H1 (cell line): Measurements from ENCODE around the gene CHRD. TPM values are rescaled to one million over a fixed set of nuclear protein-coding genes. Genes with fewer than 3 reads are reported as not detected.

Source experiments
- CTCF ChIA-PET: fragments of 300-600 bp; sonication (Branson Sonifier 250); formaldehyde crosslinking; loops from one replicate; lab custom pipeline; 2021; ENCODE audit not compliant: partially characterized antibody; lab: Charles Lee
- POLR2A ChIA-PET: fragments of 300-600 bp; sonication (Branson Sonifier 250); formaldehyde crosslinking; loops from one replicate; lab custom pipeline; 2021; ENCODE audit warnings: inconsistent platforms; ENCODE audit not compliant: partially characterized antibody; lab: Charles Lee
- DNase-seq, 2 experiments: peaks; one replicate each; pipeline versions ENCODE4 v3.0.0 to v3.0.0-alpha.2; 2010 to 2022; ENCODE audit warnings: low spot score in 2 of 2, low read depth in 1 of 2, mixed read lengths in 1 of 2
- FAIRE-seq: peaks from 2 replicates; lab custom pipeline; 2011; peaks lifted over from hg19 to GRCh38; lab: Jason Lieb, UNC
- H2AFZ ChIP-seq: 2 replicates; pipeline ENCODE4 v1.8.1; 2012; ENCODE audit warnings: low read length, inconsistent platforms
- H2AK5ac ChIP-seq: 2 replicates; pipeline ENCODE4 v1.6.1; 2013; ENCODE audit warnings: low read depth, low read length
- H2BK120ac ChIP-seq: replicated peaks from 2 replicates; pipeline ENCODE3; 2013; ENCODE audit warnings: low read depth, low read length, inconsistent platforms
- H2BK12ac ChIP-seq: 2 replicates; pipeline ENCODE4 v1.6.1; 2013; ENCODE audit warnings: low read depth, low read length
- H2BK15ac ChIP-seq: 2 replicates; pipeline ENCODE4 v1.6.1; 2013; ENCODE audit warnings: low read length
- H2BK20ac ChIP-seq: 2 replicates; pipeline ENCODE4 v1.6.1; 2013; ENCODE audit warnings: low read length
- H2BK5ac ChIP-seq: 2 replicates; pipeline ENCODE4 v1.6.1; 2013; ENCODE audit warnings: low read depth, low read length
- H3K14ac ChIP-seq: 2 replicates; pipeline ENCODE4 v1.6.1; 2013; ENCODE audit warnings: inconsistent platforms; ENCODE audit not compliant: insufficient read length
- H3K18ac ChIP-seq: 2 replicates; pipeline ENCODE4 v1.6.1; 2013; ENCODE audit warnings: low read length; ENCODE audit errors: extremely low read depth
- H3K23ac ChIP-seq: 2 replicates; pipeline ENCODE4 v1.6.1; 2013; ENCODE audit warnings: inconsistent platforms; ENCODE audit not compliant: insufficient read length
- H3K23me2 ChIP-seq: 2 replicates; pipeline ENCODE4 v1.6.1; 2013; ENCODE audit warnings: low read depth, low read length
- H3K27ac ChIP-seq: 2 replicates; pipeline ENCODE4 v1.6.1; 2011; ENCODE audit warnings: low read depth, low read length, inconsistent platforms
- H3K27me3 ChIP-seq, 4 experiments: replicated peaks in 1 of 4; 1 replicate in 1 of 4; 2 replicates in 3 of 4; pipeline versions ENCODE4 v1.6.1 to v1.8.1; 2011 to 2013; ENCODE audit warnings: low read length in 3 of 4, mild to moderate bottlenecking in 3 of 4, inconsistent platforms in 2 of 4, mixed read lengths in 2 of 4, moderate library complexity in 1 of 4; ENCODE audit not compliant: control insufficient read depth in 3 of 4, insufficient read depth in 3 of 4; ENCODE audit errors: extremely low read depth in 1 of 4
- H3K36me3 ChIP-seq, 4 experiments: 2 replicates each; pipeline versions ENCODE4 v1.6.1 to v1.8.1; 2011 to 2013; ENCODE audit warnings: mild to moderate bottlenecking in 4 of 4, low read length in 3 of 4, moderate library complexity in 2 of 4, control low read depth in 1 of 4, inconsistent platforms in 1 of 4; ENCODE audit not compliant: insufficient read depth in 4 of 4, control insufficient read depth in 2 of 4
- H3K4ac ChIP-seq: replicated peaks from 2 replicates; pipeline ENCODE3; 2013; ENCODE audit warnings: low read length, low read depth, mixed read lengths, inconsistent platforms; ENCODE audit not compliant: insufficient read length
- H3K4me1 ChIP-seq, 4 experiments: replicated peaks in 1 of 4; 1 replicate in 1 of 4; 2 replicates in 3 of 4; pipeline versions ENCODE4 v1.6.1 to v1.8.1; 2011 to 2013; ENCODE audit warnings: low read length in 3 of 4, inconsistent platforms in 2 of 4, mixed read lengths in 1 of 4; ENCODE audit not compliant: insufficient read depth in 4 of 4, control insufficient read depth in 3 of 4
- H3K4me2 ChIP-seq, 2 experiments: 2 replicates each; pipeline versions ENCODE4 v1.6.1 to v1.8.1; 2011 to 2013; ENCODE audit warnings: low read depth in 2 of 2, low read length in 2 of 2, control low read depth in 1 of 2, inconsistent platforms in 1 of 2, mild to moderate bottlenecking in 1 of 2; ENCODE audit not compliant: insufficient read depth in 1 of 2
- H3K4me3 ChIP-seq, 4 experiments: fragments of 200-600, 300-600 bp in 1 of 4; sonication (generic), shearing (Covaris generic), sonication (Bioruptor Twin) in 1 of 4; 2 replicates each; pipeline versions ENCODE4 v1.5.1 to v1.8.1; 2011 to 2016; ENCODE audit warnings: low read length in 4 of 4, low read depth in 3 of 4, control low read depth in 2 of 4, inconsistent platforms in 2 of 4, mild to moderate bottlenecking in 2 of 4, mixed read lengths in 1 of 4, moderate library complexity in 1 of 4; ENCODE audit not compliant: insufficient read depth in 2 of 4; ENCODE audit errors: extremely low read depth in 1 of 4
- H3K56ac ChIP-seq: replicated peaks from 2 replicates; pipeline ENCODE3; 2013; ENCODE audit warnings: low read depth, mild to moderate bottlenecking, mixed read lengths, low read length, inconsistent platforms; ENCODE audit not compliant: insufficient read length
- H3K79me1 ChIP-seq: 2 replicates; pipeline ENCODE4 v1.6.1; 2013; ENCODE audit warnings: low read depth, low read length, control low read depth
- H3K79me2 ChIP-seq, 2 experiments: 2 replicates each; pipeline versions ENCODE4 v1.6.1 to v1.8.1; 2012 to 2013; ENCODE audit warnings: low read length in 2 of 2, mild to moderate bottlenecking in 2 of 2, inconsistent platforms in 1 of 2; ENCODE audit not compliant: insufficient read depth in 2 of 2, control insufficient read depth in 1 of 2
- H3K9ac ChIP-seq, 4 experiments: replicated peaks in 1 of 4; 1 replicate in 1 of 4; 2 replicates in 3 of 4; pipeline versions ENCODE4 v1.6.1 to v1.8.1; 2011 to 2013; ENCODE audit warnings: low read depth in 3 of 4, low read length in 3 of 4, control low read depth in 2 of 4, mild to moderate bottlenecking in 2 of 4, moderate library complexity in 2 of 4, inconsistent platforms in 1 of 4; ENCODE audit errors: extremely low read depth in 1 of 4
- H3K9me3 ChIP-seq, 2 experiments: 2 replicates each; pipeline versions ENCODE4 v1.6.1 to v1.8.1; 2012 to 2013; ENCODE audit warnings: mild to moderate bottlenecking in 2 of 2, moderate library complexity in 2 of 2, control low read depth in 1 of 2, inconsistent platforms in 1 of 2, low read depth in 1 of 2, low read length in 1 of 2, mixed read lengths in 1 of 2; ENCODE audit not compliant: insufficient read depth in 2 of 2
- H4K20me1 ChIP-seq, 2 experiments: replicated peaks in 1 of 2; 2 replicates each; pipeline versions ENCODE3 to v1.8.1; 2011 to 2013; ENCODE audit warnings: inconsistent platforms in 2 of 2, low read length in 2 of 2, mild to moderate bottlenecking in 1 of 2; ENCODE audit not compliant: insufficient read depth in 2 of 2, control insufficient read depth in 1 of 2
- H4K5ac ChIP-seq: 2 replicates; pipeline ENCODE4 v1.6.1; 2013; ENCODE audit warnings: low read length, low read depth, mixed read lengths, inconsistent platforms; ENCODE audit not compliant: insufficient read length
- H4K8ac ChIP-seq: 2 replicates; pipeline ENCODE4 v1.8.0; 2013; ENCODE audit warnings: mild to moderate bottlenecking, moderate library complexity, low read length, inconsistent platforms; ENCODE audit not compliant: insufficient read depth; ENCODE audit errors: extremely low read depth
- H4K91ac ChIP-seq: replicated peaks from 2 replicates; pipeline ENCODE3; 2013; ENCODE audit warnings: low read length, mixed read lengths, inconsistent platforms; ENCODE audit not compliant: insufficient read length
- BCL11A ChIP-seq, 2 experiments: IDR thresholded peaks; one replicate each; pipeline ENCODE4 v1.6.1; 2011; ENCODE audit warnings: low read depth in 2 of 2, low read length in 2 of 2, mild to moderate bottlenecking in 2 of 2
- GABPA ChIP-seq: IDR thresholded peaks from 2 replicates; pipeline ENCODE4 v1.6.1; 2011; ENCODE audit warnings: mild to moderate bottlenecking, low read length, moderate library complexity, borderline replicate concordance; ENCODE audit not compliant: insufficient read depth
- KDM4A ChIP-seq: IDR thresholded peaks from one replicate; pipeline ENCODE4 v1.7.1; 2012; ENCODE audit warnings: low read depth, mild to moderate bottlenecking, moderate library complexity, low read length, inconsistent platforms; ENCODE audit not compliant: severe bottlenecking
- NANOG ChIP-seq: IDR thresholded peaks from 2 replicates; pipeline ENCODE4 v1.6.1; 2011; ENCODE audit warnings: low read length, low read depth, mild to moderate bottlenecking, inconsistent platforms; ENCODE audit not compliant: insufficient read depth, poor library complexity, severe bottlenecking
- PHF8 ChIP-seq: fragments of 200-600 bp; sonication (generic); conservative IDR thresholded peaks from 2 replicates; pipeline ENCODE4 v1.7.1; 2012; ENCODE audit warnings: low read depth, mild to moderate bottlenecking, inconsistent platforms, low read length, moderate library complexity
- RBBP5 ChIP-seq: IDR thresholded peaks from 2 replicates; pipeline ENCODE4 v1.7.1; 2012; ENCODE audit warnings: low read depth, mild to moderate bottlenecking, inconsistent platforms, low read length, moderate library complexity, borderline replicate concordance
- SRF ChIP-seq: IDR thresholded peaks from 2 replicates; pipeline ENCODE4 v1.6.1; 2011; ENCODE audit warnings: mild to moderate bottlenecking, low read depth, low read length, moderate library complexity
- WGBS, 2 experiments: shearing (Covaris generic) in 1 of 2; methylation state at CpG; one replicate each; pipeline versions ENCODE4 v1.1.6 to v1.1.7; 2013 to 2015; ENCODE audit warnings: low lambda C conversion rate in 2 of 2, mixed read lengths in 2 of 2, inconsistent platforms in 1 of 2, low coverage in 1 of 2, missing lambda C conversion rate in 1 of 2; ENCODE audit not compliant: insufficient replicate concordance in 2 of 2, insufficient coverage in 1 of 2, insufficient read length in 1 of 2; ENCODE audit errors: extremely low coverage in 1 of 2, missing lambda C conversion rate in 1 of 2; 5-methylcytosine and 5-hydroxymethylcytosine counted together
- polyA plus RNA-seq, 7 experiments: library from polyadenylated mRNA; depleted of rRNA in 3 of 7; stranded (reverse) in 5 of 7; unstranded in 2 of 7; fragments of >200 nt in 5 of 7; fragments of 200-250 nt in 2 of 7; gene quantifications; 1 replicate in 5 of 7; 2 replicates in 1 of 7; 4 replicates in 1 of 7; pipeline versions ENCODE4 v1.2.1 to v1.2.3, GENCODE V29; 2011 to 2013; ENCODE audit warnings: missing spikeins in 2 of 7, mixed read lengths in 2 of 7
- total RNA-seq: library from RNA; stranded (reverse); fragmentation: NEBNext Ultra II Directional; extraction: Animal tissue kit (Norgen Biotek cat#: 25700); gene quantifications from 2 replicates; pipeline ENCODE4 v1.2.1, GENCODE V29; 2021
- TF ChIP-seq, protein P1 (sequence below): IDR thresholded peaks from 2 replicates; pipeline ENCODE4 v1.6.1; 2012; ENCODE audit warnings: inconsistent platforms
- TF ChIP-seq, protein P2 (sequence below): IDR thresholded peaks from 2 replicates; pipeline ENCODE4 v1.6.1; 2012; ENCODE audit warnings: low read length, inconsistent platforms

CHRD gene
- total and polyA plus RNA-seq, 2 of the 8 experiments (the other 6 are each of a cell fraction or from before 2014, with no cell fraction given) = 0.62 to 0.86 TPM

DNA sequence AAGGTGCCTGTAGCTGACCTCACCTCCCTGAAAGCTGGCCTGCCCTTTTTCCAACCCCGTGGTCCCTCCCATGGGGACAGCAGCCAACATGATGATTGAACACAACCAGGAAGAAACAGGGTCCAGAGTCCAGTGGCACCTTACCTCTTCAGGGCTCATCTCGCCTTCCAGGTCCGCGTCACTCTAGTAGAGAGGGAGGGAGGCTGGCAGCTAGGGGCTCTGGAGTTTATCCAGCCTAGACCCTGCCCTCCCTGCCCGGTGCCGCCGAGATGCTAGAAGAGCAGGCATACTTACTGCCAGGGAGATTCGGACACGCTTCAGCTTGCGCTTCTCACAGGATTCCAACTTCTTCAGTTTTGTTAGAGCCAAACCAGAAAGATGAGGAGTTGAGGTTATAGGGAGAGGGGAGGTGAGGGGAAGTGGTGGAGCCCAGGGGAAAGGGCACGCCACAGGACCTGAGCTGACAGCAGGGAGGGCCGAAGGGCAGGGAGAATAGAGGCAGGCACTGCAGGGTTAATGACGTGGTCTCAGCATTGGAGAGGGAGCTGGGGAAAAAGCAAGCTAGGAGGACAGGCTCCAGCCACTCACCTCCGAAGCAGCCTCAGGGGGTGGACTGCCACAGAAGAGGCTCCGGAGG is 27.6 kb upstream of the CHRD start:
- no peak overlapping the region for H3K4me2 ChIP-seq
- no peak overlapping the region for H2BK12ac ChIP-seq
- H3K18ac ChIP-seq = no peak overlapping the region
- POLR2A ChIA-PET = interaction anchor here (1.0 to 3.6 kb wide), 7 partner anchors 10 to 36 kb away, joined by 3 to 23 read pairs (median 7); partner anchors contain the start of genes CLCN2, FAM131A and POLR2H
- no peak overlapping the region for H3K23ac ChIP-seq
- DNase-seq = no peak
- no peak overlapping the region; the same call in 1 of the 2 replicates for H2BK5ac ChIP-seq
- H3K27me3 ChIP-seq = no peaks in the 10 kb centered on the region
- 91% methylated on average over 15 of the region's 15 CpGs; no CpG with 5 or more reads in 1 of the 2 experiments for WGBS, 2 experiments
- no peaks in the 10 kb centered on the region for H3K9me3 ChIP-seq
- H3K14ac ChIP-seq = no peak overlapping the region
- no peaks in the 10 kb centered on the region; the same call in 1 of the 2 replicates for H3K79me1 ChIP-seq
- peaks cover 0 to 11% of the 10 kb centered on the region in 2 experiments for H4K20me1 ChIP-seq
- no peak for FAIRE-seq
- H3K4me3 ChIP-seq = no peak overlapping the region
- H2AFZ ChIP-seq = no peak overlapping the region
- no peak overlapping the region for H4K5ac ChIP-seq
- no peak overlapping the region for H2AK5ac ChIP-seq
- CTCF ChIA-PET = interaction anchor here (0.6 to 6.8 kb wide), 13 partner anchors 8 to 451 kb away, joined by 3 to 49 read pairs (median 4); partner anchors contain the start of genes CLCN2, FAM131A and POLR2H
- peaks cover 4 to 32% (median 19%) of the 10 kb centered on the region in 4 experiments; a peak in 7 of 8 replicates for H3K36me3 ChIP-seq
- no peak overlapping the region for H3K27ac ChIP-seq
- H2BK15ac ChIP-seq = no peak overlapping the region
- H3K79me2 ChIP-seq = no peaks in the 10 kb centered on the region
- H3K4ac ChIP-seq = no peak overlapping the region
- no peak overlapping the region for H2BK20ac ChIP-seq
- peaks cover 0 to 6% (median 3%) of the 10 kb centered on the region in 4 experiments; a peak in 2 of 7 replicates for H3K4me1 ChIP-seq
- H3K56ac ChIP-seq = no peak overlapping the region
- H2BK120ac ChIP-seq = no peak overlapping the region
- H3K23me2 ChIP-seq = no peaks in the 10 kb centered on the region
- no peak overlapping the region for H4K91ac ChIP-seq
- H3K9ac ChIP-seq = no peak overlapping the region
- H4K8ac ChIP-seq = no peak overlapping the region
- TF ChIP-seq NANOG = no peak
- TF ChIP-seq KDM4A = no peak
- TF ChIP-seq RBBP5 = no peak
- TF ChIP-seq BCL11A (IDR thresholded peaks at IDR 0.05; ENCODE audit: low read depth in 2 of 2, low read length in 2 of 2) = no peak
- TF ChIP-seq, protein P1, sequence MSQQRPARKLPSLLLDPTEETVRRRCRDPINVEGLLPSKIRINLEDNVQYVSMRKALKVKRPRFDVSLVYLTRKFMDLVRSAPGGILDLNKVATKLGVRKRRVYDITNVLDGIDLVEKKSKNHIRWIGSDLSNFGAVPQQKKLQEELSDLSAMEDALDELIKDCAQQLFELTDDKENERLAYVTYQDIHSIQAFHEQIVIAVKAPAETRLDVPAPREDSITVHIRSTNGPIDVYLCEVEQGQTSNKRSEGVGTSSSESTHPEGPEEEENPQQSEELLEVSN = no peak
- no peak for TF ChIP-seq PHF8
- no peak for TF ChIP-seq SRF
- TF ChIP-seq, protein P2, sequence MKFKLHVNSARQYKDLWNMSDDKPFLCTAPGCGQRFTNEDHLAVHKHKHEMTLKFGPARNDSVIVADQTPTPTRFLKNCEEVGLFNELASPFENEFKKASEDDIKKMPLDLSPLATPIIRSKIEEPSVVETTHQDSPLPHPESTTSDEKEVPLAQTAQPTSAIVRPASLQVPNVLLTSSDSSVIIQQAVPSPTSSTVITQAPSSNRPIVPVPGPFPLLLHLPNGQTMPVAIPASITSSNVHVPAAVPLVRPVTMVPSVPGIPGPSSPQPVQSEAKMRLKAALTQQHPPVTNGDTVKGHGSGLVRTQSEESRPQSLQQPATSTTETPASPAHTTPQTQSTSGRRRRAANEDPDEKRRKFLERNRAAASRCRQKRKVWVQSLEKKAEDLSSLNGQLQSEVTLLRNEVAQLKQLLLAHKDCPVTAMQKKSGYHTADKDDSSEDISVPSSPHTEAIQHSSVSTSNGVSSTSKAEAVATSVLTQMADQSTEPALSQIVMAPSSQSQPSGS = no peak
- TF ChIP-seq GABPA = no peak
